GM12878 (cell line): ENCODE data around the gene ZNF839. TPM values are rescaled to one million over a fixed set of nuclear protein-coding genes. Genes with fewer than 3 reads are reported as not detected.

ENCODE experiments used
- BMI1 ChIP-seq: fragments of 450-650 bp; IDR thresholded peaks from 2 replicates; pipeline ENCODE4 v1.6.1; 2016; ENCODE audit warnings: mild to moderate bottlenecking, moderate library complexity, borderline replicate concordance
- CBX3 ChIP-seq: fragments of 200-600 bp; sonication (generic); IDR thresholded peaks from 2 replicates; pipeline ENCODE4 v1.6.1; 2016; ENCODE audit warnings: low read depth, borderline replicate concordance
- CHD1 ChIP-seq: IDR thresholded peaks from 2 replicates; pipeline ENCODE4 v1.6.1; 2012; ENCODE audit warnings: low read depth, low read length, improper control_type of control experiment
- CHD2 ChIP-seq: IDR thresholded peaks from 2 replicates; pipeline ENCODE4 v1.6.1; 2011; ENCODE audit warnings: low read depth, low read length, improper control_type of control experiment, borderline replicate concordance
- CUX1 ChIP-seq: IDR thresholded peaks from 2 replicates; pipeline ENCODE4 v1.6.1; 2012; ENCODE audit warnings: improper control_type of control experiment, low read depth, low read length; ENCODE audit not compliant: insufficient replicate concordance
- EZH2 ChIP-seq: IDR thresholded peaks from 2 replicates; pipeline ENCODE4 v1.6.1; 2012; ENCODE audit warnings: low read depth, mild to moderate bottlenecking, control low read depth, inconsistent platforms, low read length, borderline replicate concordance; ENCODE audit not compliant: control insufficient read depth
- HCFC1 ChIP-seq: fragments of 150-350 bp; IDR thresholded peaks from 2 replicates; pipeline ENCODE4 v1.6.1; 2014; ENCODE audit warnings: low read length
- KAT2A ChIP-seq: conservative IDR thresholded peaks from 2 replicates; pipeline ENCODE4 v1.6.1; 2011; ENCODE audit warnings: low read depth, low read length; ENCODE audit not compliant: control insufficient read depth
- NFYA ChIP-seq: IDR thresholded peaks from 2 replicates; pipeline ENCODE4 v1.6.1; 2011; ENCODE audit warnings: low read depth, mild to moderate bottlenecking, low read length, improper control_type of control experiment, borderline replicate concordance
- NRF1 ChIP-seq: conservative IDR thresholded peaks from 2 replicates; pipeline ENCODE4 v1.6.1; 2011; ENCODE audit warnings: mild to moderate bottlenecking, low read depth, low read length, improper control_type of control experiment
- POLR2AphosphoS5 ChIP-seq: IDR thresholded peaks from 2 replicates; pipeline ENCODE4 v1.6.1; 2011; ENCODE audit warnings: mild to moderate bottlenecking, low read length, inconsistent platforms
- RBBP5 ChIP-seq: fragments of 200-600 bp; sonication (generic); conservative IDR thresholded peaks from 2 replicates; pipeline ENCODE4 v1.6.1; 2016
- SRF ChIP-seq, 2 experiments: IDR thresholded peaks; 2 replicates each; pipeline ENCODE4 v1.6.1; 2011; ENCODE audit warnings: low read depth in 2 of 2, low read length in 2 of 2, mild to moderate bottlenecking in 1 of 2, moderate library complexity in 1 of 2
- SUZ12 ChIP-seq: fragments of 200-600 bp; sonication (generic); IDR thresholded peaks from one replicate; pipeline ENCODE4 v1.6.1; 2018; ENCODE audit warnings: antibody characterized with exemption, mild to moderate bottlenecking; ENCODE audit not compliant: unreplicated experiment
- ZBED1 ChIP-seq: IDR thresholded peaks from 2 replicates; pipeline ENCODE4 v1.6.1; 2016; ENCODE audit warnings: borderline replicate concordance
- ZNF207 ChIP-seq: fragments of 450-650 bp; IDR thresholded peaks from 2 replicates; pipeline ENCODE4 v1.6.1; 2014; ENCODE audit warnings: antibody characterized with exemption, mild to moderate bottlenecking, borderline replicate concordance
- ZZZ3 ChIP-seq: IDR thresholded peaks from 2 replicates; pipeline ENCODE4 v1.6.1; 2011; ENCODE audit warnings: low read depth; ENCODE audit not compliant: control insufficient read depth, insufficient read length
- polyA plus RNA-seq, 11 experiments: library from polyadenylated mRNA; depleted of rRNA in 4 of 11; unstranded in 6 of 11; stranded (reverse) in 5 of 11; fragments of >200 nt; fragmentation: Nextera tagmentation in 4 of 11; fragmentation: Illumina TruSeq in 1 of 11; extraction: Ambion mirVana in 4 of 11; extraction: Trizol in 1 of 11; gene quantifications; 1 replicate in 1 of 11; 2 replicates in 10 of 11; pipeline versions ENCODE4 v1.2.1 to v1.2.3, GENCODE V29; 2011 to 2016; ENCODE audit warnings: inconsistent platforms in 2 of 11, missing spikeins in 2 of 11, low read depth in 1 of 11
- total RNA-seq, 4 experiments: library from RNA; depleted of rRNA in 3 of 4; stranded (reverse); fragments of >200 nt in 3 of 4; fragmentation: Illumina TruSeq in 1 of 4; extraction: Trizol in 1 of 4; gene quantifications; 2 replicates each; pipeline versions ENCODE4 v1.2.1 to v1.2.3, GENCODE V29; 2013 to 2021
- TF ChIP-seq, protein P1 (sequence below): fragments of 450-650 bp; formaldehyde crosslinking; IDR thresholded peaks from 2 replicates; pipeline ENCODE4 v1.4.0; 2022; ENCODE audit warnings: mild to moderate bottlenecking, moderate library complexity
- TF ChIP-seq, protein P2 (sequence below): fragments of 450-650 bp; IDR thresholded peaks from 2 replicates; pipeline ENCODE4 v1.6.1; 2017; ENCODE audit warnings: antibody characterized with exemption, mild to moderate bottlenecking, moderate library complexity

ZNF839 gene
- total and polyA plus RNA-seq, 10 of the 15 experiments (the other 5 are each of a cell fraction or from before 2014, with no cell fraction given) = 1.4 to 14.4 (median 8.6) TPM

DNA sequence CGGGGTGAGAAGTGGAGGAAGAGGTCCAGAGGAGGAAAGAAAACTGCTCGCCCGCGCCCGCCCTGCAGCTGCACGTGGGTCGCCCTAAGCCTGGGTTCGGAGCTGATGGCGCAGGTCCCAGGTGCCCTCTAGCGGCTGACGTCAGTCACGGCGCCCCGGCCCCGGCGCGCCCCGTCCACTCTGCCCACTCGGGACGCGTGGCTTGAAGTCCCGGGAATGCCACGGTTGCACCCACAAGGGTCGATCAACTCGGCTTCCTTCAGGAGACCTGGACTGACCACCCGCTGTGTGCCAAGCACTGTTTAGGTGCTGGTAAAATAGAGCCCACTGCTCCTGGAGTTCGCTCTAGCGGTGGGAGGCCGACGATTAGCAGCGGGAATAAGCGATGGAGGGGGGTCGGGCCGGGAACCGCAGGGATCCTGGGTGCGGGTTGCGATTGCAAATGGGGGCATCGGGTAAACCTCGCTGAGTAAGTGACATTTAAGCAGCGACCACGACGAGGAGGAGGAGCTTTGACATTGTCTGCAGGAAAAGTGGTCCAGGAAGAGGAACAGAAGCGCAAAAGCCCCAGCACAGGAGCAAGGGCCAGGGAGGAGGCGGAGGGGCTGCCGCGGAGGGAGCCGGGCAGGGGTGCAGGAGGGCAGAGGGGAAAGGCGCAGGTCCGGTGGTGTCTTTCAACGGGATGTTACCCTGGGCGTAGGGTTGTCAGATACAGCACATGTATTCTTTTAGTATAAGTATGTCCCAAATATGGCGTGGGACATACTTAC lies 5.1 kb upstream of the ZNF839 start (continued):
- TF ChIP-seq CUX1 (no peak), EZH2 (no peak), POLR2AphosphoS5 (no peak), KAT2A (no peak), ZBED1 (no peak), CHD2 (0 out of 2 replicates have a peak, but pooled peaks have one; percentile 29), ZNF207 (peak; percentile 50; the same call in 1 of the 2 replicates), ZZZ3 (no peak), HCFC1 (no peak), BMI1 (no peak), NRF1 (no peak), SUZ12 (no peak), SRF (IDR thresholded peaks at IDR 0.05; ENCODE audit: low read depth in 2 of 2, low read length in 2 of 2) (no peak), RBBP5 (no peak), CHD1 (no peak), CBX3 (no peak), NFYA (no peak)
- TF ChIP-seq, protein P1, sequence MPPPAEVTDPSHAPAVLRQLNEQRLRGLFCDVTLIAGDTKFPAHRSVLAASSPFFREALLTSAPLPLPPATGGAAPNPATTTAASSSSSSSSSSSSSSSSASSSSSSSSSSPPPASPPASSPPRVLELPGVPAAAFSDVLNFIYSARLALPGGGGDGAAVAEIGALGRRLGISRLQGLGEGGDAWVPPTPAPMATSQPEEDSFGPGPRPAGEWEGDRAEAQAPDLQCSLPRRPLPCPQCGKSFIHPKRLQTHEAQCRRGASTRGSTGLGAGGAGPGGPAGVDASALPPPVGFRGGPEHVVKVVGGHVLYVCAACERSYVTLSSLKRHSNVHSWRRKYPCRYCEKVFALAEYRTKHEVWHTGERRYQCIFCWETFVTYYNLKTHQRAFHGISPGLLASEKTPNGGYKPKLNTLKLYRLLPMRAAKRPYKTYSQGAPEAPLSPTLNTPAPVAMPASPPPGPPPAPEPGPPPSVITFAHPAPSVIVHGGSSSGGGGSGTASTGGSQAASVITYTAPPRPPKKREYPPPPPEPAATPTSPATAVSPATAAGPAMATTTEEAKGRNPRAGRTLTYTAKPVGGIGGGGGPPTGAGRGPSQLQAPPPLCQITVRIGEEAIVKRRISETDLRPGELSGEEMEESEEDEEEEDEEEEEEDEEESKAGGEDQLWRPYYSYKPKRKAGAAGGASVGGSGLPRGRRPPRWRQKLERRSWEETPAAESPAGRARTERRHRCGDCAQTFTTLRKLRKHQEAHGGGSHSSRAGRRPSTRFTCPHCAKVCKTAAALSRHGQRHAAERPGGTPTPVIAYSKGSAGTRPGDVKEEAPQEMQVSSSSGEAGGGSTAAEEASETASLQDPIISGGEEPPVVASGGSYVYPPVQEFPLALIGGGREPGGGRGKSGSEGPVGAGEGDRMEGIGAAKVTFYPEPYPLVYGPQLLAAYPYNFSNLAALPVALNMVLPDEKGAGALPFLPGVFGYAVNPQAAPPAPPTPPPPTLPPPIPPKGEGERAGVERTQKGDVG = no peak
- TF ChIP-seq, protein P2, sequence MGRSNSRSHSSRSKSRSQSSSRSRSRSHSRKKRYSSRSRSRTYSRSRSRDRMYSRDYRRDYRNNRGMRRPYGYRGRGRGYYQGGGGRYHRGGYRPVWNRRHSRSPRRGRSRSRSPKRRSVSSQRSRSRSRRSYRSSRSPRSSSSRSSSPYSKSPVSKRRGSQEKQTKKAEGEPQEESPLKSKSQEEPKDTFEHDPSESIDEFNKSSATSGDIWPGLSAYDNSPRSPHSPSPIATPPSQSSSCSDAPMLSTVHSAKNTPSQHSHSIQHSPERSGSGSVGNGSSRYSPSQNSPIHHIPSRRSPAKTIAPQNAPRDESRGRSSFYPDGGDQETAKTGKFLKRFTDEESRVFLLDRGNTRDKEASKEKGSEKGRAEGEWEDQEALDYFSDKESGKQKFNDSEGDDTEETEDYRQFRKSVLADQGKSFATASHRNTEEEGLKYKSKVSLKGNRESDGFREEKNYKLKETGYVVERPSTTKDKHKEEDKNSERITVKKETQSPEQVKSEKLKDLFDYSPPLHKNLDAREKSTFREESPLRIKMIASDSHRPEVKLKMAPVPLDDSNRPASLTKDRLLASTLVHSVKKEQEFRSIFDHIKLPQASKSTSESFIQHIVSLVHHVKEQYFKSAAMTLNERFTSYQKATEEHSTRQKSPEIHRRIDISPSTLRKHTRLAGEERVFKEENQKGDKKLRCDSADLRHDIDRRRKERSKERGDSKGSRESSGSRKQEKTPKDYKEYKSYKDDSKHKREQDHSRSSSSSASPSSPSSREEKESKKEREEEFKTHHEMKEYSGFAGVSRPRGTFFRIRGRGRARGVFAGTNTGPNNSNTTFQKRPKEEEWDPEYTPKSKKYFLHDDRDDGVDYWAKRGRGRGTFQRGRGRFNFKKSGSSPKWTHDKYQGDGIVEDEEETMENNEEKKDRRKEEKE = no peak
